IPS-NIHi11 (cell line): ENCODE results near the gene PTPRM.

Experiments
- DNase-seq: peaks from one replicate; pipeline ENCODE4 v3.0.0; 2012; ENCODE audit warnings: mixed read lengths, low spot score

PTPRM gene

GRCh38 chr18:7807936-7808453 lies 240.9 kb downstream of the PTPRM start:
- DNase-seq: no peak

- DNase-seq: no peak
Observed at GRCh38 chr18:7808992-7809391, 241.9 kb downstream of the PTPRM start.

DNA sequence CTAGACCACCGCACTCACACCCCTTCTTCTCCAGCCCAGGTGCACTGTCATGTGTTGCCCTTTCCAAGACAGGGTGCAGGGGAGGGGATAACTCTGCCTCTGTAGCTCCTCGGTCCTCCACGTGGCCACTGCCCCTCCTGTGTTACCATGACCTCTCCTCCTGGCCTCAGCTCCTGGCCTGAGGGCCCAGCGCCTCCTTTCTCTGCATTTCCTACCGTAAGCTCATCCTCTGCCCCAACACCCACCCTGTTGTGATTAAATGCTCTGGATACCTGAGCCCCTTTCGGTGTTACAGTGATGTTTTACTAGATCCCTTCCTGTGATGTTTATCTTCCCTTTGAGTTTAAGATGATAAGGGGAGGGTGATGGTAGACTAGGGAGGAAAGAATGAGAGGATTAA lies 242.3 kb downstream of the PTPRM start:
- DNase-seq: no peak

DNA sequence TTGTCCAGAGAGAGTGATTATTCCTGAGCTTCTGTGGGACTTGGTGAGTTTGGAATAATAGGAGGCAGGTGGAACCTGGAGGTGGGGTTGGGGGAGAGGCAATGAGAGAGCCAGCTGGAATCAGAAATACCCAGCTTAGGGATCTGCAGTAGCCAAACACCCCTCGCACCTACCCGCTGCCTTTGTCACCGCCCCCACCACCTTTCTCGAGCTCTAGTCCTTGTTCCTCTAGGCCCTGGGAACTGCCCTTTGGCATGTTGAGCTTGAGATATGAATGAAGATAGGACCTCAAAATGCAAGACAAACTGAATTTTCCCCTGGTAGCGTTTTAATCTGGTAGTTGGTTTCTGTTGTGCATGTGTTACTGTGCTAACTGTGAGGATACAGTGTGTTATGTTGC lies 242.9 kb downstream of the PTPRM start:
- no peak for DNase-seq

DNA sequence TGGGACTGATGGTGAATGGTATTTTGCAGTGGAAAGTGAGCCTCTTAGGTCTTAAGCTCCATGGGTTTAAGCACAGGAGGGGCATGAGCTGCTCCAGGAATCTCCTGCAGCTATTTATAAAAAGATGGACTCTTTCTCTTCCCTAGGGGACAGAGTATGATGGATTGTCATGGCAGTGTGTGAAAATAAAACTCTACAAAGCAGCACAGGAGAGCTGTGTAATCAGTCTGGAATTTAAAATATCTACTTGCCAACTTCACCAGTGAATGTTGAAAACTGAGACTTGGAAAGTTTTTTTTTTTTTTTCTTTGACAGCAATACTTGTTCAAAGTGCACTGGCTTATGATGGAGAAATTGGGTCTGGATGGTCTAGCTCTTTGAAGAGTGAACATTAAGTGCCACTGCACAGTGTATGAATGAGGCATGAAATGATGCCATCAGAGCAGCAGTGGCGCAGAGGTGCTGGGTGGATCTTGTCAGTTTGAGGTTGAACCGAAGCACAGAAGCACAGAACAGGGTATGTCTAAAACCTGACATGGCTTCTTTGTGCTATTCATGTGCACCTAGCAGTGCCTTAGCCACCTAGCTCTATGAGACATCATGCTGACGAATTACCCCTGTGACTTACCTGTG lies 245.4 kb downstream of the PTPRM start:
- no peak for DNase-seq

- no peak for DNase-seq
Observed at GRCh38 chr18:7813131-7813530, 246.0 kb downstream of the PTPRM start.

DNA sequence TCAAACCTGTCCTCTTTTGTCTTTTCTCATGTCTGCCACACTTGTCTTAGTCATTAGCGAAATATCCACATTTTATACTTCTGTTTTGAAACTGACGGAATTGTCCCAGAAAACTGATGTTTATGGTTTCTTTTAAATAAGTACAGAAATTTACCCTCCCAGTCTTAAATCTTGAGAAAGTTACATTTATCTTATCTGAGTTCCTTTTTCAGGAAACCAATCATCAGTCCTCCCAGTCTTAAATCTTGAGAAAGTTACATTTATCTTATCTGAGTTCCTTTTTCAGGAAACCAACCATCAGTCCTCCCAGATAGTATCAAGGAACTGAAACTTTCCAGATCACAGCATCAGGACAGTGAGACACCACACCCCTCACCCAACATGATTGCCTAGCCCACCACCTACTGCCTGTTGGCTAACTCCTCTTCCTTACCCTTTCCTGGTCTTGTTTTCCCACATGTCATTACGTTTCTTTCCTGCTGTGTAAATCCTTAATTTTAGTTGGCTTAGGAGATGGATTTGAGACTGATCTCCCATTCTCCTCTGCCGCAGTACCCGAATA lies 247.7 kb downstream of the PTPRM start:
- DNase-seq: no peak

GRCh38 chr18:7815787-7816186 lies 248.7 kb downstream of the PTPRM start:
- DNase-seq: no peak

- DNase-seq: no peak
Observed at GRCh38 chr18:7817575-7818230, 250.6 kb downstream of the PTPRM start.

DNA sequence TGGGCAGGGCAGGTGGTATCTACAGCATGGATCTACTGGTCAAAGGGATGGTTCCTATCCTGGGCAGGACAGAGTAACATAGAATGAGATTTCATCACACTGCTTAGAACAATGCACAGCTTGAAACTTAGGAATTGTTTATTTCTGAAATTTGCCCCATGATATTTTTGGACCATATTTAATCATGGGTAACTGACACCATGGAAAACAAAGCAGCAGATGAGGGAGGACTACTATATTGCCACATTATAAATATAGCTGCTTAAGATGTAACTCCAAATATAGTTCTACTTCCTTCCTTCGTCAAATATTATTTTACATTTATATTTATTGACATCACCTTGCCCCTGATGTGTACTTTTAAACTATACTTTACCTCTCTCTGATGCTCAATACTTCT lies 254.7 kb downstream of the PTPRM start:
- DNase-seq: no peak

DNA sequence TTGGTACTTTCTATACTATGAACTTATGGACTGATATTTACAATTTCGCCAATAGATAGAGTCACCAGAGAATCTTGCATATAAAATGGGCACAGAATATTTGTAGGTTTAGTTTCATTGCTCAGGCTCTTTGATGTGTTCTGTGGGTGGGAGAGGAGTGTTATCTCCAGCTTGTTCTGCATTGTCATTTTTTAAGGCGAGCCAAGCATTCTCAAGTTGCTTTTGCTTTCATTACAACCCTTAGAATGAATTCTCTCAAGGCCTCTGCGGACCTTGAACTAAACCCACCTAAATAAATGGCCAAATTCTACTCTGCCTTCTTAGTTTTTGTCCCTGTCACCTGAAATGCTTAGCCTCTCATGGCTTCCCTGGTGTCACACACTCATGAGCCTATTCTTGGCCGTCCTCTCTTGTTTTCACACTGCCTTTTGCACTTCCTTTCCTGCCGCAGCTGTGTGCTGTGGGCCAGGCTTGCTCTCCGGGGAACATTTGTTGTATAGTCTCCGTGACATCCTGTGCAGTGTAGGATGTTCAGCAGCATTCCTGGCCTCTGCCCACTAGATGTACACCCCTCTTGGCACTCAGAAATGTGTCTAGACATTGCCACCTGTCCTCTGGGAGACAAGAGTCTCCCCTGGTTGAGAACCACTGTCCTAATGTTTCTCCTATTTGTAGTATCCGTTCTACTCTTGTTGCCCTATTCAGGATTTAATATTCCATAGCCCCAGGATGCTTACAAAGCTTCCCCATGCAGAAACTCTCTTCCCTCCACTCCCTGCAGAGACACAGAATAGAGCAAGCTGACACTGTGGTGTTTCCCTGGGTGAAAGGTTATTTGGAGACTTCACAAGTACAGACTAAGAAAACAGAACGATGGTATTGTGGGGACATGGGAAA lies 255.6 kb downstream of the PTPRM start:
- no peak for DNase-seq

DNA sequence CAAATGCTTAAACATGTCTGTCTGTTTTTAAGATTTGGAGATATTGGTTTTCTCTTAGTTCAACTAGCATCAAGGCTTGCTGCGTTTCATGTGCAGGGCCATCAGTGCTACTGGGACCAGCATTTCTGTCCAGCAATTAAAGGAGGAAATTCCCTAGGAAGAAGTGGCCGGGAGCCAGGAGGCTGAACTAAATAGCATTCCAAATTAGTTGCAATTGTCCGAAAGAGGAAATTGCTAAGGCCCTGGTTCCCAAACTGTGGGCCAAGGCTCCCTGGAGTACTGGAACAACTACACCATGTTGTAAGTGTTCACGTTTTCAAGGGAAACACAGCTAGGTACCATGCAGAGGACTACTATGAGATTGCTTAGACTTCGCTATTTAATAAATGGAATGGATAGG lies 257.9 kb downstream of the PTPRM start:
- DNase-seq: no peak

- peak; percentile 29 for DNase-seq
Observed at GRCh38 chr18:7830468-7830867, 263.4 kb downstream of the PTPRM start.

DNA sequence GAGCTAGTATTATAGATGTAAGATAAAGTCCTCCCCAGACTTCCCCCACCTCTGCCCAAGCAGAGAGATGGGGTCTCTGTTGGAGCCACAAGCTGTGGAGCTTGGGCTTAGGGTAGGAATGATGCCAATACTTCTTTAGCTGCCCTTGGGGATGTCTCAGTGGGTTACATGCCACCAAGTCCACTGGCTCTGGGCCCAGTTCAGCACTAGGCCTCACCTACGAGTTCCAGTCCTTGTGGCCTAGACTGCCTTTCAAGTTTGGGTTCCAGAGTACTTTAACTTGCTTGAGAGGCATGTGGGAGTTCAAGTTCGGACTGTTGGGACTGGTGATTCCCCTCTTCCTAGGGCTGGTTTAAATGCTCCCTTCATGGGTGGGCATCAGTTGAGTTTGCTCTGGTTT lies 272.4 kb downstream of the PTPRM start:
- DNase-seq: no peak

GRCh38 chr18:7840411-7840810 lies 273.3 kb downstream of the PTPRM start:
- no peak for DNase-seq

DNA sequence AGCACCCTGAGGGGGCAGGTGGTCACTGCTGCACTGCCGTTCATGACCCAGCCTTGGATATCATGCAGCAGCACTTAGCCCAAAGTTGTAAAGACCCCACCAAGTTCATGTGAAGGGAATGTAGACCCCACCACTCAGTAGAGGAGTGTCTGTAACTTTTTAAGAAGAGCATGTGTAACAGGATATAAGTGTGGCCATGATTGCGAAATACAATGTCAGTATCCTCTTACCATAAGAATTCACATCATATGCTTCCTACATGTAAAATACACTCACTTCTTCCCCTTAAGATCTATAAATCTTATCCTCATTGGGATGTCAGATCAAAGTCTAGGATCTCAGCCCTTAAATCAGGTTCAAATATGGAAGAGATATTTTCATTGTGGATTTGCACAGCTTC lies 276.9 kb downstream of the PTPRM start:
- no peak for DNase-seq

DNA sequence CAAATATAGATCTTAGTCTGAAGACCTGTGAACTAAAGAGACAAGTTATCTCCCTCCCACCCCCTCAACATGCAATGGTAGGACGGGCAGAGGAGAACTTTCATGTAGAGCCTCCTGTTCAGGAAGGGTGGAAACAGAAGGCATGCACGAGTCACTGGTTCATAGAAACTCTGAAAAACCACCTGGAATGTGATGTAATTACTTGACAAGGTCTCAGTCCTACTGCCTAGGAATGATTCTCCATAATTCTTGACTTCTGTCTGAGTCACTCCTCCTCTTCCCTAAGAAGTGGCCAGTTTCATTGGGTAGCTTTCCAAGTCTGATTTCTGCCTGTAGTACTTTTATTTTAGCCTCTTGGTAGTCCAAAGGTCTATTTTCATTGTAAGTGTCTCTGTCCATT lies 277.3 kb downstream of the PTPRM start:
- DNase-seq: no peak

- DNase-seq: no peak
Observed at GRCh38 chr18:7846335-7846734, 279.2 kb downstream of the PTPRM start.

GRCh38 chr18:7847357-7848053 lies 280.4 kb downstream of the PTPRM start:
- DNase-seq: no peak

GRCh38 chr18:7848054-7848412 lies 280.9 kb downstream of the PTPRM start:
- DNase-seq: no peak

- no peak for DNase-seq
Observed at GRCh38 chr18:7850446-7850845, 283.3 kb downstream of the PTPRM start.

DNA sequence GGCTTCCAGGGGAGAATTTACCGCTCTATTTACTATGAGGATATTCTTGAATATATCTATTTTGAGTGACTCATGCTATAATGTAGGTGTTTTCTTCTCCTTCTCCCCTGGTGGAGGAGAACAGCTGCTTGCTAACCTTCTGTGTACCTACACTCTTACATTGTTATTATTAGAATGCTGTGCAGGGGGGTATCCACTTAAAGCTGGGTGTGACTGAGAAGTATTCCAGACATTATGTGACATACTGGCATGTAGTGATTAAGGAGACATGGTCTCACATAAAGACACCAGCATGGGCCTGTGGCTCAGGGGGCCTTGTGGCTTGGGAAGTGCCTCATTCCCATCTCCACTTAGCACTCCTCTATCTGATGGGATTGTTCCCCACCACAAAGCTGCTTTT lies 287.9 kb downstream of the PTPRM start:
- no peak for DNase-seq
